ENCODE data around the gene C1orf50.

DNA sequence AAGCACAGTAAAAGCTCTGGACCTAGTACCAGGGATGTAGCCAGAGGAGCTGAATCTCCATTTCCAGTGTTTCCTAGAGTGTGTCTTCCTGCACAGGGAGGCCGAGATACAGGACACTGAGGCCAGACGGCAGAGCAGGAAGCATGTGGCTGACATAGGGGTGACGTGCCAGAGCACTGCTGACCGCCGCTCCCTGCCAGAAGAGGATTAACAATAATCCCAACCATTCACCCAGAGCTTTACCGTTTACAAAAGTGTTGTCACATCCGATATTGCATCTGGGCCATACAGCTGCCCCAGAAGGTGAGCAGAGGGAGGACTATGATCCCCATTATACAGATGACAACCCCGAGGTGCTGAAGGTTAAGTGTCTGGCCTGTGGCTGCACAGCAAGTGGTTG is 21.2 kb upstream of the C1orf50 start:
- TF ChIP-seq CTCF (IDR thresholded peaks at IDR 0.05 in 4 of 5, conservative IDR thresholded peaks at IDR 0.05 in 1 of 5) (no peak), POLR2A (IDR thresholded peaks at IDR 0.05) (no peak)
